Endothelial cell (in vitro differentiated cells): ENCODE results near the gene TRMT11. TPM values are rescaled to one million over a fixed set of nuclear protein-coding genes. Genes with fewer than 3 reads are reported as not detected.

Experiments
- DNase-seq: peaks from one replicate; pipeline ENCODE4 v3.0.0; 2021; ENCODE audit warnings: low spot score
- H3K27ac Mint-ChIP-seq: one replicate; pipeline ENCODE4 v1.8.0; 2021; ENCODE audit warnings: mixed read lengths, inconsistent platforms; ENCODE audit not compliant: unreplicated experiment
- H3K27me3 Mint-ChIP-seq: one replicate; pipeline ENCODE4 v1.8.0; 2021; ENCODE audit warnings: mild to moderate bottlenecking, moderate library complexity, mixed read lengths, inconsistent platforms; ENCODE audit not compliant: unreplicated experiment
- H3K36me3 Mint-ChIP-seq: one replicate; pipeline ENCODE4 v1.8.0; 2021; ENCODE audit warnings: mild to moderate bottlenecking, low read depth, mixed read lengths, inconsistent platforms; ENCODE audit not compliant: unreplicated experiment
- H3K4me1 Mint-ChIP-seq: one replicate; pipeline ENCODE4 v1.8.0; 2021; ENCODE audit warnings: mild to moderate bottlenecking, mixed read lengths, inconsistent platforms; ENCODE audit not compliant: unreplicated experiment
- H3K4me3 Mint-ChIP-seq: one replicate; pipeline ENCODE4 v1.8.0; 2021; ENCODE audit warnings: mild to moderate bottlenecking, mixed read lengths, inconsistent platforms; ENCODE audit not compliant: unreplicated experiment
- H3K9me3 Mint-ChIP-seq: one replicate; pipeline ENCODE4 v1.8.0; 2021; ENCODE audit warnings: mixed read lengths, inconsistent platforms; ENCODE audit not compliant: unreplicated experiment
- total RNA-seq: library from RNA; stranded (reverse); fragmentation: NEBNext Ultra II Directional; extraction: Animal tissue kit (Norgen Biotek cat#: 25700); gene quantifications from one replicate; pipeline ENCODE4 v1.2.1, GENCODE V29; 2021; ENCODE audit not compliant: unreplicated experiment
- TF ChIP-seq, protein P1 (sequence below): fragments of 200-600 bp; sonication (generic); IDR thresholded peaks from one replicate; pipeline ENCODE4 v1.5.0; 2021; ENCODE audit warnings: antibody characterized with exemption; ENCODE audit not compliant: unreplicated experiment

Gene TRMT11
- total RNA-seq, 1 donor from 2014 or later: 9.6 TPM

DNA sequence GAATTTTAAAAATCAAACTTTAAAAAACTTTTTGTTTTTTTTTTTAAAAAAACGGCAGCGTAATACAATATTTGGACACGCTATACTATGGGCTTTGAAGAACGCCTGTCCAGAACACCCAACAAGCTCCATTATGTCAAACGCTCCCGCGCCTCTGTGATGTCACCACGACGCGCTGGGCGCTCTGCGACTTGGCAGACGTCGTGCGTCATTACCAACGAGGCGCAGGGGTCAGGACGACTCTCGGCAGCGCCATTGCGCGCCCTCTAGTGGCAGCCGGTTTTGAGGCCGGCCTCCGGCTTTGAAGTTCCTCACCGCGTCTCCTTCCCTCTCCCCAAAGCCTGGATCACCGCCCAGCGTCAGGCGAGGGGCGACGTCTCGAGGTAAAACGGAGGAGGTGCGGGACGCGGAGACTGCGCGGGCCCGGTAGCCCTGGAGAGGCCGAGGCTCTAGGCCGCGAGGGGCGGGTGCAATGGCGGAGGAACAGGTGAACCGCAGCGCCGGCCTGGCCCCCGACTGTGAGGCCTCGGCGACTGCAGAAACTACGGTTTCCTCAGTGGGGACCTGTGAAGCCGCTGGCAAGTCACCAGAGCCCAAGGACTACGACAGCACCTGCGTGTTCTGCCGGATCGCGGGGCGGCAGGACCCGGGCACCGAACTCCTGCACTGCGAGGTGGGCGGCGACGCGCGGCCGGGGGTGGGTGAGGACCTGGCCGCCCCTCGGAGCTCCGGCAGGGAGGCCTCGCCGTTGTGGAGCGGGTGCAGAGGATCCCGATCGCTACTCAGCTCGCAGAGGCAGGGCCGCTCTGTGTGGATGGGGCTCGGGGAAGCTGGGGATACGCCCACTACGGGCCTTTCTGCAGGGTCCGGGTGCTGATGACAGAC, 29.6 kb upstream of the TRMT11 start, which contains the start of gene HINT3:
HINT3 (plus strand) TSS at position 265 of the 885 bp plus-strand sequence; CDS start at position 473, 208 bp downstream.
- Mint-ChIP-seq H3K27ac (no peak within 1 kb of the TSS), H3K9me3 (no peaks in the 10 kb centered on the region), H3K36me3 (peaks cover 5% of the 10 kb centered on the region), H3K4me3 (peak within 1 kb of the TSS; percentile 70), H3K27me3 (no peaks in the 10 kb centered on the region), H3K4me1 (peaks cover 7% of the 10 kb centered on the region)
- TF ChIP-seq, protein P1, sequence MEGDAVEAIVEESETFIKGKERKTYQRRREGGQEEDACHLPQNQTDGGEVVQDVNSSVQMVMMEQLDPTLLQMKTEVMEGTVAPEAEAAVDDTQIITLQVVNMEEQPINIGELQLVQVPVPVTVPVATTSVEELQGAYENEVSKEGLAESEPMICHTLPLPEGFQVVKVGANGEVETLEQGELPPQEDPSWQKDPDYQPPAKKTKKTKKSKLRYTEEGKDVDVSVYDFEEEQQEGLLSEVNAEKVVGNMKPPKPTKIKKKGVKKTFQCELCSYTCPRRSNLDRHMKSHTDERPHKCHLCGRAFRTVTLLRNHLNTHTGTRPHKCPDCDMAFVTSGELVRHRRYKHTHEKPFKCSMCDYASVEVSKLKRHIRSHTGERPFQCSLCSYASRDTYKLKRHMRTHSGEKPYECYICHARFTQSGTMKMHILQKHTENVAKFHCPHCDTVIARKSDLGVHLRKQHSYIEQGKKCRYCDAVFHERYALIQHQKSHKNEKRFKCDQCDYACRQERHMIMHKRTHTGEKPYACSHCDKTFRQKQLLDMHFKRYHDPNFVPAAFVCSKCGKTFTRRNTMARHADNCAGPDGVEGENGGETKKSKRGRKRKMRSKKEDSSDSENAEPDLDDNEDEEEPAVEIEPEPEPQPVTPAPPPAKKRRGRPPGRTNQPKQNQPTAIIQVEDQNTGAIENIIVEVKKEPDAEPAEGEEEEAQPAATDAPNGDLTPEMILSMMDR: peak; percentile 99
- peak; percentile 99 for DNase-seq

DNA sequence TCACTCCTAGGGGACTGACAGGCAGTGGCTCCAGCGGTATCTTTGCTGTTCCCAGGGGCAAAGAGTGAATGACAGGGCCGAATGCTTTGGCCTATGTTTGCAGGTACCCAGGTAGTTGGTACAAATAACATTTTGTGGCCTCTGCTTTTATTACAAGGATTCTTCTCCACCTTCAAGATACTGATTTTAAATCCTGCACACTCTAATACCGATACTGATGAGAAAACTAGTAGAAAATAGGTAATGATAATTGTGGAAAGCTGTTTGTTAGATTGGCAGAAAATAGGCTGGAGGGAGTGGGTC, 29.0 kb upstream of the TRMT11 start:
- Mint-ChIP-seq H3K27me3 (no peaks in the 10 kb centered on the region), H3K4me1 (peaks cover under 1% of the 10 kb centered on the region), H3K9me3 (no peaks in the 10 kb centered on the region), H3K27ac (no peak overlapping the region), H3K36me3 (peaks cover under 1% of the 10 kb centered on the region), H3K4me3 (no peak overlapping the region)
- DNase-seq: no peak
- TF ChIP-seq, protein P1: no peak

DNA sequence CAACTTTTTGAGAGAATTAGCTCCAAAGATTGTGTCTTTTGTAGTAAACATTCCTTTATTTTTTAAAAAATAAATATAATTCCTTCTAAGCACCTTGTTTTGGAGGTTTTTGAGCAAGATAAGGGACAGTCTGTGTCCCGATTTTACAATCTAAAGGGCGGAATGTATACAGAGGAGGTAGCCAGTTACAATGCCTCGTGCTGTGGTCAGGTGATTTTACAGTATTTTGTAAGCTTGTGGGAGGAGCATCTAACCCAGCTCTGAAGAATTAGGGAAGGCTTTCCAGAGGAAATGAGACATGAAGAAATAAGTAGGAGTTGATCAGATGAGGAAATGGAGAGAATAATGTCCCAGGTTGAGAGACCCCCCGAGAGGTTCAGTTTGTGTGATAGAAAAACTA, 28.5 kb upstream of the TRMT11 start:
- Mint-ChIP-seq H3K4me3 (no peak overlapping the region), H3K27ac (no peak overlapping the region), H3K36me3 (no peaks in the 10 kb centered on the region), H3K27me3 (no peaks in the 10 kb centered on the region), H3K9me3 (no peaks in the 10 kb centered on the region), H3K4me1 (no peaks in the 10 kb centered on the region)
- DNase-seq: no peak
- TF ChIP-seq, protein P1: no peak

GRCh38 chr6:125959041-125959440, 27.3 kb upstream of the TRMT11 start:
- Mint-ChIP-seq H3K27me3 (no peaks in the 10 kb centered on the region), H3K9me3 (no peaks in the 10 kb centered on the region), H3K36me3 (no peaks in the 10 kb centered on the region), H3K4me3 (no peak overlapping the region), H3K27ac (no peak overlapping the region), H3K4me1 (no peaks in the 10 kb centered on the region)
- DNase-seq: no peak
- TF ChIP-seq, protein P1: no peak

DNA sequence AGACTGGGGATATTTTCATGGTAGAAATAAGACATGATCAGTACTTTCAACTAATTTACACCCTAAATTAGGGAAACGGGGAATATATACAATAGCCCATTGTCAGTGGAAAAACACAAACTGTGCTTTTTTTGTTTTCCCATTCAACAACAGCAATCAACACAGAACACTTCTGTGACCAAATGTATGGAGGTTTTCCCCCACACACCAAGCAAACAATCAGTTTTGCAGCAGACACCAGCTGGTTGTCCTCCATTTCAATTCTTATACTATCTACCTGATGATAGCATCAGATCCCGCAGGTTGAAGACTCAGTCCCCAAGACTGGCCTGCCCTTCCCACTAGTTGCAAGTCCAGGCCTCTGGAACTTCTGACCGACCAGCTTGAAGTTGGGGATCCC, 25.2 kb upstream of the TRMT11 start:
- TF ChIP-seq, protein P1: no peak
- Mint-ChIP-seq H3K27me3 (no peaks in the 10 kb centered on the region), H3K4me3 (no peak overlapping the region), H3K4me1 (no peaks in the 10 kb centered on the region), H3K36me3 (no peaks in the 10 kb centered on the region), H3K9me3 (no peaks in the 10 kb centered on the region), H3K27ac (no peak overlapping the region)
- no peak for DNase-seq
